Measurements from ENCODE around the gene TUBB3.
"Not testable (repeated sequence)": the region's sequence is repeated elsewhere in the genome, so short reads cannot be mapped to it uniquely, and the experiment has no call there.

Gene TUBB3

DNA sequence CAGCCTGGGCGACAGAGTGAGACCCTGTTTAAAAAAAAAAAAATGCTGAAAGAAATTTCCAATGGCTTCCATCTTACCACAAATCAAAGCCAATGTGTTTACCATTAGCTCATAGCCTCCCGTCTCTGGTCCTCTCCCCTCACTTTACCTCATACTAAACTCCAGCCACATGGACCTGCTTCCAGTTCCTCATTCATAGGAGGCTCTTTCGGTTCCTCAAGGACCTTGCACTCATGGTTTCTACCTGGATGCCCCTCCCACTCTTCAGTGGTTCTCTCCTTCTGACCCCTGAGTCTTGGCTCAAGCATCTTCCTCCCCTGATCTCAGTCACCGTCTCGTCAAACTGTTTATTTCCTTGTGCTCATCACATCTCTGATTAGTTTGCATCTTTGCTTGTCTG, 21.6 kb downstream of the TUBB3 start:
- no peak for DNase-seq

DNA sequence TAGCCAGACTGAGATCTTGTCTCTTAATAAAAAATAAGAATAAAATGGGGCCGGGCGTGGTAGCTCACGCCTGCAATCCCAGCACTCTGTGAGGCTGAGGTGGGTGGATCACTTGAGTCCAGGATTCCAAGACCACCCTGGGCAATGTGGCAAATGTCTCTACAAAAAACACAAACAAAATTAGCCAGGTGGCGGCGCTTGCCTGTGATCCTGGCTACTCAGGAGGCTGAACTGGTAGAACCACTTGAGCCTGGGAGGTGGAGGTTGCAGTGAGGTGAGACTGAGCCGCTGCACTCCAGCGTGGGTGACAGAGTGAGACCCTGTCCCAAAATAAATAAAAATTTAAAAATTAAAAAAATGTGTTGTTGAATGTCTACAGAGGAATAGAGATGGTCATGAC, 22.5 kb downstream of the TUBB3 start:
- DNase-seq = no peak

DNA sequence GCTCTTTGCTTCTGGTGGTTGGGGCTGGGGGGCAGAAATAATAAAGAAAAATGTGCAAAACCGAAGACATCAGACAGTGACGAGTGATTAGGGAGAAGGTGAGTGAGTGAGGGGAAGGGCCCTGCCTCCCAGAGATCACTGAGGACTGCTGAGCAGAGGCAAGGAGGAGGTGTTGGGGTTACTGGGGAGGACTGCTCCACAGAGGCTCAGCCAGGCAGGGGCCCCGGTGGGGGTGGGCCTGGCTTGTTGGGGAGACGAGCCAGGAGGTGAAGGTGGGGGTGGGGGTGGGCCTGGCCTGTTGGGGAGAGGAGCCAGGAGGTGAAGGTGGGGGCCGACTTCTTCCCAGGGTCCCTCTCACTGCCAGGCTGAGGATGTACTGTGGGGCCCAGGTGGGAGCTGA, 23.4 kb downstream of the TUBB3 start:
- no peak for DNase-seq

DNA sequence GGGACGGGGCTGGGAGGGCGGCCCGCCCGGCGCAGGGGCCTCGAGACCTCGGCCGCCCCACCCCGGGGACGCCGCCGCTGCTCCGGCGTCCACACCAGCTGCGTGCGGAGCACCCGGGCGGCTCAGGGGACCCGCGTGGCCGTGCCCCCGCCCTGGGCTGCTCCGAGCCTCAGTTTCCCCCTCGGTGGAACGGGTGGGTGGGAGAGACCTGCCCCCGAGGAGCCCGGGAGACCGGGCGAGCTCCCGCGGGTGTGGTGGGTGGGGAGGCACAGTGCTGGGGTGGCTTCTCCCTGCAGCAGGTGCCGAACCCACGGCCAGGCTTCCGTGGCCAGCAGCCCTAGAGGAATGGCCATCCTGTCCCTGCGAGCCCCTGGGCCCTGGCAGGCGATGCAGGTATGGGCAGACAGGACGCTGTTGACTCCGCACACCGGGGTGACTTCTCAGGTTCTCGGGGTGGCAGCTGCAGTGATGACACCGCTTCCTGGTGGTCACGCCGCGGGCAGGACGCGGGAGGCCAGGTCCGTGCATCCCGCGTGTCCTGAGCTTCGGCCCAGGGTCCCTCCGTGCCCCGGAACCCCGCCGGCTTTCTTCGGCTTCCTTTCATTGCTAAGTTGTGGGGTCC, 26.1 kb downstream of the TUBB3 start:
- DNase-seq = no peak

DNA sequence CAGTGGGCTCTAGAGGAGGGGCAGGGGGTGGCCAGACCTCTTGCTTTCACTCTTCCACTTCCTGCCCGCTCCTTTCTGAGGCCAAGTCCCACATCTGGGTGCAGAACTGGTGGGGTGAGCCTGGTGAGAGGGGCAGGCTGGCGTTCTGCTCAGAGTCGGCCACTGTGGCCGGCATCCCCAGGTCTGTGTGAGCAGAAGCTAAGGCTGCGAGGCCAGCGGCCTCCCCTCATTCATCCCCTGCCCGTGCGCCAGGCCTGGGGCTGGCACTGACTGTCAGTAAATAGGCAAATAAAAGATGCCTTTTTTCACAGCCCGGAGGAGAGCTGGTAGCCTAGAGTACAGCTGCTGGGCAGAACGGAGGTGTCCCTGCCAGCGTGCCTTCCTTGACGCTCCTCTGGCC, 26.6 kb downstream of the TUBB3 start:
- no peak for DNase-seq

DNA sequence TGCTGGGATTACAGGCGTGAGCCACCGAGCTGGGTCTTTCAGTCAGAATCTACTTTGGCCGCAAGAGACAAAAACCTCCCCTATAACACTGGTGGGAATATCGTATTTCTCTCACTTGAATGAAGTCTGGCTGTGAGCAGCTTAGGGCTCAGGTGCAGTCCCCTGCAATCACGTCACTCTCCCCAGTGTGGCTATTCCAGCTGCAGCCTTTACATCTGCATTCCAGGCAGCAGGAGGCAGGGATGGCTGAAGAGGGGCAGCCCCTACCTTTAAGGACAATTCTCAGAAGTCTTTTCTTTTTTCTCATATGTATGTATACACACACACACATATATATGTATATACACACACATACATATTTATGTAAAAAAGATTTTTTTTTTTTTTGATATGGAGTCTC, 28.4 kb downstream of the TUBB3 start:
- no peak for DNase-seq

DNA sequence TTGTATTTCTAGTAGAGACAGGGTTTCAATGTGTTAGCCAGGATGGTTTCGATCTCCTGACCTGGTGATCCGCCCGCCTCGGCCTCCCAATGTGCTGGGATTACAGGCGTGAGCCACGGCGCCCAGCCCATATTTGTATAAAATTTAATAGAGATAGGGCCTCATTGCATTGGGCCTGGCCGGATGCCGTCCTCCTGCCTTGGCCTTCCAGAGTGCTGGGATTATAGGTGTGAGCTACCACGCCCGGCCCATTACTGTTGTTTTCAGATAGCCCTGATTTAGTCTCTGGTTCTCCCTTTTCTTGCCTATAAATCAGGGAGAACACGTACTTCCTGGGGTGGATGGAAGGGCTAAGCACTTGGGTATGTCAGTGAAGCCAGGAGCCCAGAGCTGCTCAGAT, 28.9 kb downstream of the TUBB3 start:
- DNase-seq = no peak

DNA sequence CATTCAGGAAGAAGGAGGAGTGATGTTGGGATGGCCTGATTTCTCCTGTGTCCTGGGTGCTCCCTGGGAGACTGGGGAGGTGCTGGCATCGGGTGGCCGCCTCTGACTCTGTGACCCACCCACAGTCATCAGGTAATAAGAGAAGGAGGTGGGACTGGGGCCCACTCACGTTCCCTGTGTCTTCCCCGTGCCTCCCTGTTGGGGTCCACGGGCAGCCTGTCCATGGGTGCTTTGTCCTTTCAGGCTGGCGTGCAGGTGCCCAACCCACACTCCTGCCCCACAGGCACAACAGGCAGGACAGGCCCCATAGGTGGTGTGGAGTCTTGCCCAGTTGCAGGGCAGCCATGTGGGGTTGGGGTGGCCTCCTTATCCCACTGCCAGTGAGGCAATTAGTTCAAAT, 29.4 kb downstream of the TUBB3 start:
- DNase-seq = no peak

DNA sequence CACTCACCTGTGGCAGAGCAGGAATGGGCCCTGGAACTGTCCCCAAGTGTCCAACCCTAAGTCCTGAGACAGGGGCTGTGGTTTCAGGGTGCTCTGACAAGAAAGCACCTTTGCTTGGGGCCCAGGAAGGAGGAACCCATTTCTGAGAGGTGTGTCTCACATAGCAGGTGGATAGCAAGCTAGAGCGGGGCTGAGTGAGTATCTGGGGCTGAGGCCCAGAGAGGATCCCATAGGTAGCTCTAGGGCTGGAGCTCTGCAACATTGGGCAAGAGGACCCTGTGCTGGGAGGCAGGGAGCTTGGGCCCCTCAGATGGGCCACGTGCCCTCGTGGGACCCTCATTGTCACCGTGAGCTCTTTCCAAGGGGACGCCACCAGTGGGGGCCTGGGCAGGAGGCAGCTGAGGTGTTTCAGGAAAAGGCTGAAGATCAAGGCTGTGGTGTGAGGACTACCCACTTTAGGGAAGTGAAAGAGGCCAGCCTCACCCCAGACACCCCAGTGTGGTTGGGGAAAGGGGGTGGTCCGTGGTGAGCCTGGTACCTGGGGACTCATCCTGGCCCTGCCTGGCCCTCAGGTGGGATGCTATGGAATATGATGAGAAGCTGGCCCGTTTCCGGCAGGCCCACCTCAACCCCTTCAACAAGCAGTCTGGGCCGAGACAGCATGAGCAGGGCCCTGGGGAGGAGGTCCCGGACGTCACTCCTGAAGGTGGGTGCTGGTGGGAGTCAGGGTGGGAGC, 30.7 kb downstream of the TUBB3 start:
- no peak for DNase-seq

DNA sequence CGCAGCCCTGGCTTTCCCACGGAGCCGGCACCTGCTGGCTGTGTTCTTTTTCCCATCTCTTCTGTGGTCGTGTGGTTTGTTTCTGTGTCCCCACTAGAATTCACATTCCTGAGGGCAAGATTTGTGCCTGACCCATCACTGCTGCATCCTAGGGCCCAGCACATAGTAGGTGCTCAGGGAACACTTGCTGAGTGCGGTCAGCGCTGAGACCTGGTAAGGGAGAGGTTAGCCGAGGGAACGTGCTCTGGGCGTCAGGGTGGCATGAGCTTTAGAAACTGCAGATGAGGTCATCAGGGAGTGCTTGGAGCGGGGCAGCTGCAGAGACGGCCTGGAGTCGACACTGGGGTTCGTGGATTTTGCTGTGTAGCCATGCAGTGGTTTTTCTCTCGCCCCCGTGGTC, 31.3 kb downstream of the TUBB3 start:
- no peak for DNase-seq

DNA sequence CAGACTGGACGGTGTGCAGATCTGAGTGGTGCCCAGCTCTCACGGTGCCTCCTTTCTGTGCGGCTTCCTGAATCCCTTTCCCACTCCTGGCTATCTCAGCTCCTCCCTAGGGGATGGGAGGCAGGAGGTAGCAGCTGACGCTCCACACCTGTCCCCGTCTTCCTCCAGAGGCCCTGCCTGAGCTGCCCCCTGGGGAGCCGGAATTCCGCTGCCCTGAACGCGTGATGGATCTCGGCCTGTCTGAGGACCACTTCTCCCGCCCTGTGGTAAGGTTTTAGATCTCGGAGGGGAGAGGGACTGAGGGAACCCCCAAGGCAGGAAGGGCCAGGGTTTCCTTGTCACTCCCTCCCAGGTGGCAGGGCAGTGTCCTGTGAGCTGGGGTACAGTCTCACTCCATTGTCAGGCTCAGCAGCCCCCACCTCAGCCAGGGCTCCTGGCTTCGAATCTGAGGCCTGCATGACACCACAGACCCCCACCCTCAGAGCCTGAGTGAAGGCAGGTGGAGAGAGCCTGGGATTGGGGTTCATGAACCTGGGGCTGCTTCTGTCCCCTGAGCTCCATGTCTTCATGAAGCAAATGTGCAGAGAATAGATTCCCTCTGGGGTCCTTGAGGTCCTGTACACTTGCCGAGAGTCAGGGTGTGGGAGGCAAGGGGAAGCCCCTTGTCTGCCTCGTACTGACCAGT, 32.0 kb downstream of the TUBB3 start:
- DNase-seq = no peak

DNA sequence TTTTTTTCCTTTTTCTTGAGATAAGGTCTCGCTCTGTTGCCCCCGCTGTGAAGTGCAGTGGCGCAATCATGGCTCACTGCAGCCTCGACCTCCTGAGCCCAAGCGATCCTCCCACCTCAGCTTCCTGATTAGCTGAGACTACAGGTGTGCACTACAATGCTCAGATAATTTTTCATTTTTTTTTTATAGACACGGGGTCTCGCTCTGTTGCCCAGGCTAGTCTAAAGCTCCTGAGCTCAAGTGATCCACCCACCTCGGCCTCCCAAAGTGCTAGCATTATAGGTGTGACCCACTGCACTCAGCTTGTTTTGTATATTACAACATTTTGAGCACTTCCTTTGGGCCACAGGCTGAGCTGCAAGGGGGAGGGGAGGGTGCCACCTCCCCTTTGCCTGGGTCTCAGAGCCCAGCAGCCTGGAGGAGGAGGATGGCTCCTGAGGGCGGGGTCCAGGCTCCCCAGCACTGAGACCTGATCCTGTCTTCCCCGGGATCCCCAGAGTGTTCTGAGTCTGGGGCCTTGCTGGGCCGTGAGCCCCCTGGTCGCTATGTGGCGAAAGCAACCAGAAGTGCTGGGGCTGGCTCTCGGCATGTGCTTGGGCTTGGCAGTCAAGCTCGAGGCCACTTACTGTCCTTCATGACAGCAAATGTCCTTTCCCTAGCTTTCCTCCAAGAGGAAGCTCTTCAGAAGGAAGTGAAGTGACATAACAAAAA, 33.5 kb downstream of the TUBB3 start:
- no peak for DNase-seq

DNA sequence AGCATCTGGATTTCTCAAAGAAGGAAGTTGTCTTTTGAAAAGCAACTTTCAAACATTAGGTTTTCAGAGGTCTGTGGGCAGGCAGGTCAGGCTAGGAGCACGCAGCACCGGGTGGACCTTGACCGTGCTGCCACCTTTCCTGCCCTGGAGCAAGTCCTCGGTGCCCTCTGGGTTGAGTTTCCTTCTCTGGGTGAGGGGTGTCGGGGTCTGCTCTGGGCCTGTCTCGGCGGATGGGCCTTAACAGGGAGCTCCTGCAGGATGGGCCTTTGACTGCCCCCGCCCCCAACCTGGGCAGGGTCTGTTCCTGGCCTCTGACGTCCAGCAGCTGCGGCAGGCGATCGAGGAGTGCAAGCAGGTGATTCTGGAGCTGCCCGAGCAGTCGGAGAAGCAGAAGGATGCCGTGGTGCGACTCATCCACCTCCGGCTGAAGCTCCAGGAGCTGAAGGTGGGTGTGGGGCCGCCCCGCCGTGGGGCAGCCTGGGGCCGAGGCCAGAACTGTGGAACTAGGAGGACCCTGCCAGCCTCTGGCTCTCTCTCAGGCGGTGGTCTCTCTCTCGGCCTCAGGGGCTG, 34.2 kb downstream of the TUBB3 start:
- DNase-seq = no peak

DNA sequence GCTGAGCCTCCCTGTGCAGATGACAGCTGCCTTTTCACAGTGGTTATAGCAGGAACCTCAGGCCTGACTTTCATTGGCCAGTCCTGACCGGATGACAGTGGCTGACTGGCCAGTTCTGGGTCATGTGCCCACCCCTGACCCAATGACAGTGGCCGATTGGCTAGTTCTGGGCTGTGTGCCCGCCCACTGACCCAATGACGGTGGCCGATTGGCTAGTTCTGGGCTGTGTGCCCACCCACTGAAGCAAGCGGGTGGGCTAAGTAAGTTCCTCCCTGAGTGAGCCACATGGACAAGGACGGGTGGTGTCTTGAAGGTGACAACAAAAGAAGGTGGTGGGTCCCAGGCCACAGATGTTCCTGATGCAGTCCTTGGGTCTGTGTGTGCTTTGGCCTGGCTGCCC, 34.9 kb downstream of the TUBB3 start:
- no peak for DNase-seq

DNA sequence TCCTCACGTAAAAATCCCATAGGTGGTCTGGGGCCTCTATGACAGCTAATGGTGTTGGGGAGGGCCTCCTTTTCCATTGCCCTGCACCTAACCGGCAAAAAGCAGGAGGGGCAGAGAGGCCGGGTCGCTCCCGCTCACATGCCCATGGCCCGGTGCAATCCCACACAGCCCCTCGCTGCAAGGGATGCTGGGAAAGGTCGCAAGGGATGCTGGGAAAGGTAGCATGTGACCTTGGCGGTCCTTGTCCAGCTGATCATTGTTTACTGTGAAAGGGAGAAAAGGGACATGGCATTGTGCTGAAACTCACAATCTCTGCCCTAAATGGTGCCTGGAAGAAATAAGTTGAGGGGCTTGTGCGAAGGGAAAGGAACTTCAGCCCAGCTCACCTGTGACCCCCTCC, 35.5 kb downstream of the TUBB3 start:
- no peak for DNase-seq

DNA sequence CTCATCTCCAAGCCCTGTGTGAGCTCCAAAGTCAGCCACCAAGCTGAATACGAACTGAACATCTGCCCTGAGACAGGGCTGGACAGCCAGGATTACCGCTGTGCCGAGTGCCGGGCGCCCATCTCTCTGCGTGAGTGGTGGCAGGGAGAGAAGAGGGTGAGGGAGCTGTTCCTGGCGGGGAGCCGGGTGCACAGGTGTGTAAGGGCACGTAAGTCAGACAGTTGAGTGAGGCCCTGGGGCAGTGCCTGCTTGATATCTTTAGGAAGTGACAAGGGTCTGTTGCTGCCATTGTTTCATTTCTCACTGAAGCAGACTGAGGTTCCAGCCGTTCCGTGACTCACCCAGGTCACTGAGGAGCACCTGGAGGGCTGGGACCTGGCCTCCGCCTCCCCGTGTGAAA, 37.8 kb downstream of the TUBB3 start:
- no peak for DNase-seq

DNA sequence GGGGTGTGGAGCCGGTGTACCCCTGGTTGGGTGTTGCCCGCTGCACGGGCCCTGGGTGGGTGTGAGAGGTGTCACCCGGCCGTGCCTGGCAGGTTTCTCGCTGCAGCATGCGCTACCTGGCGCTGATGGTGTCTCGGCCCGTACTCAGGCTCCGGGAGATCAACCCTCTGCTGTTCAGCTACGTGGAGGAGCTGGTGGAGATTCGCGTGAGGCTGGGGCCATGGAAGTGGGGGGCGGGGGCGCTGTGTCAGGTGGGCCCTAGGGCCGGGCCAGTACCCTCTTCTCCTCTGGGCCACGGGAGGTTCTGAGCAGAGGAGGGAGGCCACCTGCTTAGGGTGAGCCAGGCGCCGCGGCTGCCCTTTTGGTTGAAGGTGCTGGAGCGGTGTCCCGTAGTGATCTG, 38.8 kb downstream of the TUBB3 start:
- DNase-seq = no peak

DNA sequence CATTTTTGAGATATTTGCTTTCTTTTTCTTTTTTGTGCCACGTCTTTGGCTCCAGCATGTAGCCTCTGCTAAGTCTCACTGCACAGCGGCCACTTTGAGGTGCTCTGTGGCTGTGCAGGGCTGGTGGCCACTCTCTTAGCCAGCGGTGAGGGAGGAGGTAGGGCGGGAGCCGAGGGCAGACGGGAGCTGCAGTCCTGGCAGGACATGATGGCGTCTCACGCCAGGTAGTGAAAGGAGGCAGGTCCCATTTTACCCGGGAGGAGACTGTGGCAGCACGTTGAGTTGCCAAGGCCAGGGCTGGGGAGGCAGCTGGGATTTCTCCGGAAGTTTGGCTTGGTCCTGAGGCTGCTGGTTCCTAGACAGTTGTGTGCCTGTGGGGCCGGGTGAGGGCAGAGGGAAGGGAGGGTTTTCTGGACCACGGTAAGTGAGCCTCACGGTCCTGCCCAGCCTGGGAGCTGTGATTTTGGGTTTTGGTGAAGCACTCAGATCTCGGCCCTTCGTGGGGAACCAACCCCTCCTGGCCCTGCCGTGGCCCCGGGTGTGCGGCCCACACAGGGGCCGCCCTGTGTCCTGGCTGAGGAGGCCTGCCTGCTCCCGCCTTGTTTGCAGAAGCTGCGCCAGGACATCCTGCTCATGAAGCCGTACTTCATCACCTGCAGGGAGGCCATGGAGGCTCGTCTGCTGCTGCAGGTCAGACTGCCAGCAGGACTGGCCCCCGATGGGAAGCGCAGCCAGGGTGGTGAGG, 39.8 kb downstream of the TUBB3 start:
- no peak for DNase-seq

DNA sequence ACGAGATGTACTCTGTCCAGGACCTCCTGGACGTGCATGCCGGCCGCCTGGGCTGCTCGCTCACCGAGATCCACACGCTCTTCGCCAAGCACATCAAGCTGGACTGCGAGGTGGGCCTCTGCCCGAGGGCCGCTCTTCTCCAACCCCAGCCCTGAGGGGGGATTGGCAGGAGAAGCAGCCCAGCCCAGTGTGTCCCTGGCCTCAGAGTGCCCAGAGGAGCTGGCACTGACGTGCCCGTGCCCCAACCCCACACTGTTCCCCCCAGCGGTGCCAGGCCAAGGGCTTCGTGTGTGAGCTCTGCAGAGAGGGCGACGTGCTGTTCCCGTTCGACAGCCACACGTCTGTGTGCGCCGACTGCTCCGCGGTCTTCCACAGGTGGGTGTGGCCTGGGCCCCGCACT, 41.1 kb downstream of the TUBB3 start:
- no peak for DNase-seq

DNA sequence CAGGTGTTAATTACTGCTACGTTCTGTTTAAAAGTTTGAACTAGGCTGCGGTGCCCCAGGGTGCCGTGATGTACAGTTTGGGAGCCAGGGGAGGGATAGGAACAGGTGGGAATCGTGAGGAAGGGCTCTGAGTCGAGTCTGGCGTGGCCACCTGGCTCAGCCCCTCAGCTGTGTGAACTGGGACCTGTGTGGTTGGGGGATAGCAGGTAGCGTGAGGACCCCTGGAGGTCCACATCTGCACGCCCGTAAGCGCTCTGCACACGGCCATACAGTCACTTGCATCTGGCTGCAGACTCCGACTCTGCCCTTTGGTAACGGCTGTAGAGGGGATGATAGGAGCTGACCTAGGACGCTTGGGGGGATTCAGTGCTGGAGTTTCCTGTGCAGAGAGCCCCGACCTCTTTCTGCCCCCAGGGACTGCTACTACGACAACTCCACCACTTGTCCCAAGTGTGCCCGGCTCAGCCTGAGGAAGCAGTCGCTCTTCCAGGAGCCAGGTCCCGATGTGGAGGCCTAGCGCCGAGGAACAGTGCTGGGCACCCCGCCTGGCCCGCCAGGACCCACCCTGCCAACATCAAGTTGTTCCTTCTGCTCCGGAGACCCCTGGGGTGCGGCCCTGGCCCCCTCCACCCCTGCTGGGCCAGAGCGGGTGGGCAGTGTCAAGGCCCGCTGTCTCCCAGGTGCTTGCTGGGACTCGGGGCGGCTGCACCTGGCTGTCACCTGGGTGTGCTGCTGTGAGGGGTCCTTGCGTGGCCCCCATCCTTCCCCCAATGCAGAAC, 42.5 kb downstream of the TUBB3 start:
- no peak for DNase-seq

DNA sequence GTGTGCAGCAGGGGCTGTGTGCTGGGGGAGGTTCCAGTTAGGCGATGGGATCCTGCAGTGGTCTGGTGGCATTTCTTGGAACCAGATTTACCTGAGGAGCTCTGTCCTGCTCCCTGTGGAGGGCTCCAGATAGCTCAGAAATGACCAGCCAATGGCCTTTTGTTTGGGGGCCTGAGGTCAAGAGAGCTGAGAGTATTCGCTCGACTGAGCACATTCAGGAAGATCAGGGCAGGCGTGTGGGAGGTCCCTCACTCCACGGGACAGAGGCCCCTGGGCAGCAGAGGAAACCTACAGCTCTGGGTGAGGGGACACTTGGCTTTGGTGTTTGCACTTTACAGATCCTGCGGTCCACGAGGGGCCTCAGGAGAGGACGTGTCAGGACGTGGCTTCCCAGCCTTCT, 43.6 kb downstream of the TUBB3 start:
- DNase-seq = no peak

DNA sequence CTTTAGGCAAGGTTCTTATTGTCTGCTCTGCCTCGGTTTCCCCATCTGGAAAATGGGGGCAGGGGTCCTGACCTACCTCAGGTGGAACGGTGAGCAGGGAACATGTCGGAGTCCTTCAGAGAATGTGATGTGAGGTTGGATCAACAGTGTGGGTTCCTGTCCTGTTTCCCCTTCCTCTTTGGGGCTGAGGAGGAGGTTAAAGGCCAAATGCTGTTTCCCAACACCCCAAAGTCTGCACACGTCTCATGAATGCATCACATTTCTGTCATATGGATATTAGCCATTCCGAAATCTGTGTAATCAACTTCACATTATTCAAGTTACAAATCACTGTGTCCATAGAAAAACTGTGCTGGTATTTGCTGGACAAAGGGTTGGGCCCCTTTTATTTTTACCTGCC, 44.3 kb downstream of the TUBB3 start:
- not testable (repeated sequence) for DNase-seq

All from NCI-H187 (cell line).